Ovary (tissue), 3 donors: ENCODE results near the gene WDR37.

Source experiments
- CTCF ChIP-seq, 3 donors: fragments of 450-650 bp in 2 of 3; fragments of 200-600 bp in 1 of 3; IDR thresholded peaks; one replicate each; pipeline versions ENCODE4 v1.5.1 to v1.8.0; 2016 to 2022; ENCODE audit warnings: antibody characterized with exemption in 3 of 3, mild to moderate bottlenecking in 1 of 3
- POLR2A ChIP-seq: fragments of 450-650 bp; IDR thresholded peaks from one replicate; pipeline ENCODE4 v1.6.1; 2017; ENCODE audit warnings: antibody characterized with exemption, mild to moderate bottlenecking, moderate library complexity
- donor health status: DM: no; HTN: no; CAD: no.

GRCh38 chr10:1179346-1180070, 123.3 kb downstream of the WDR37 start:
- TF ChIP-seq POLR2A (no peak), CTCF (IDR thresholded peaks at IDR 0.05) (no peak)
